Glomerular endothelial cell (primary cell): ENCODE results near the gene TBXAS1. TPM values are rescaled to one million over a fixed set of nuclear protein-coding genes. Genes with fewer than 3 reads are reported as not detected.

Source experiments
- DNase-seq: peaks from one replicate; pipeline ENCODE4 v3.0.0-alpha.2; 2011; ENCODE audit warnings: low read depth, low spot score; ENCODE audit errors: extremely low read depth
- total RNA-seq: library from RNA; depleted of rRNA; stranded (reverse); fragments of >200 nt; gene quantifications from 2 replicates; pipeline ENCODE4 v1.2.3, GENCODE V29; 2015

Gene TBXAS1
- total RNA-seq, 1 donor from 2014 or later = 8.1 TPM

DNA sequence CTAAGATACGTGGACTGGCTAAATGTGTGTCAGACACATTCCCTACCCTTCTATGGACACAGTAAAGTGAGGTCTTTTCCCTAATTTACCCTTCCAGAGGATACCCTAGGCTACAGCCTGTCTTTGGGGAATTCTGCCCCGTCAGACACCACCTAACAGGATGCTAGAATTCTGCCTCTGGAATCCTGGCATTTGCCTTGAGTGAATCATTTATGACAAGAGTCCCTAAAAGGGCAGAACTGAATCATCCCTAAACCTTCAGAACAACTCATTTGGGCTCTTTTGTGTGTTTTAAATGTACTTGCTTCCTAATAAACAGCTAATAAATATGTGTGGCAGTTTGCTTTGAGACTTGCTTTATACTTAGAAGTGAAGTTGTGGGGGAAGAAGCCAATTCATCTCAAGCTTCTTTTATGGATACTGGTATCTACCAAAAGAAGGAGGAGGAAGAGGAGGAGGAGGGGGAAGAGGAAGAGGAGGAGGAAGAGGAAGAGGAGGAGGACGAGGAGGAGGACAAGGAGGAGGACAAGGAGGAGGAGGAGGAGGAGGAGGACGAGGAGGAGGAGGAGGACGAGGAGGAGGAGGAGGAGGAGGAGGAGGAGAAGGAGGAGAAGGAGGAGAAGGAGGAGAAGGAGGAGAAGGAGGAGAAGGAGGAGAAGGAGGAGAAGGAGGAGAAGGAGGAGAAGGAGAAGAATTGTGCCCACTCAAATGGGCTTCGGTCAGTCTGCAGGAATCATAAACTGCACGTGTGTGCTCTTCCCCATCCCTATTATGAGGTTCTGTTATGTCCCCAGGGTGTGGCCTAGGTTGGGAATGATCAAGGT lies 206.5 kb downstream of the TBXAS1 start:
- DNase-seq = no peak

DNA sequence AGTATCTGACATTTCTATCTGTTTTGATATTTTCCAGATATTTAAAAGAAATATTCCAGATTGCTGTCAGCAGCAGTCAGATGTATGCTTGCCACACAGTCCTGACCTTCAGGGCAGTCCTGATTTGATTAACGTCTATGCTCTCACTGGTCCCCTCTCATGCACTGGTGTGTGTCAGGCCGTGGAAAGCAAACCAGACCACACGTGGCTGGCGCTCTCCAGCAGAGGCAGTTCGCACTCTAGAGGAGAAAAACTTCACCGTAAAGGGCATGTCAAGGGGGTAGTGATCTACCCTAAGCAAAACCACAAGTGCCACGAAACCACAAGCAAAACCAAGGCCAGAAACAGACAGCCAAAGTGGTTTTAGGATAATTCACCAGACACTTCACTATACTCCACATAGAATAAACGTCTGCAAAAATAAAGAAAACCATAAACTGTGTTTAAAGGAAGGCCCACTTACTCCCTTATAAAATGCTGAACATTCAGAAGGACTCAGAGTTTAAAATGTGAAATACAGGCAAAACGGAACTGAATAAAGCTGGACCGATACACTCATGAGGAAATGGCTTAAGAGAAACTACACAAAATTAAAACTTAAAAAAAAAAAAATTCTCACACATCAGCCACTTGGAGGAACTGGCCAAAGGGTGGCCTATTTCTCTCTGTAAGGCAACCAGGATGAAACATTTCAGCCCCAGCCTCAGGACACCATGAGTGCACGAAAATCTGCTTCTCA lies 207.3 kb downstream of the TBXAS1 start:
- DNase-seq = no peak

DNA sequence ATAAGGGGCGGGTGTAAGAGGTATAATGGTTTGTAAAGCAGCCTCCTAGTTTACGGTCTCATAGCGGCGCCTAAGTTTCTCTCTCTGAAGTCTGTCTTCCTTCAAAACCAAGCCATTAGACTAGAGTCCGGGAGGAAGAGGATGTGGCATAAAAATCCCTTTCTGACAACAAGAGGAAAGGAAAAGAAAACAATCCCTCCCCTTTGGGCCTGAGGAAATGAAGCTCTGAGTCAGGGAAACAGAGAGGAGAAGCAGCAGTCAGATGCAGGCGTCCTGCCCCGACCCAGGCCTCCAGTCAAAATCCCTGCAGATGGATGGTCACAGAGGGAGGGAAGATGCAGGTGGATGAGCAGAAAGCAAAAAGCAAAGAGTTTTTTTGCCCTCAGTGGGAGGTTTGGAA lies 210.0 kb downstream of the TBXAS1 start:
- DNase-seq = no peak

DNA sequence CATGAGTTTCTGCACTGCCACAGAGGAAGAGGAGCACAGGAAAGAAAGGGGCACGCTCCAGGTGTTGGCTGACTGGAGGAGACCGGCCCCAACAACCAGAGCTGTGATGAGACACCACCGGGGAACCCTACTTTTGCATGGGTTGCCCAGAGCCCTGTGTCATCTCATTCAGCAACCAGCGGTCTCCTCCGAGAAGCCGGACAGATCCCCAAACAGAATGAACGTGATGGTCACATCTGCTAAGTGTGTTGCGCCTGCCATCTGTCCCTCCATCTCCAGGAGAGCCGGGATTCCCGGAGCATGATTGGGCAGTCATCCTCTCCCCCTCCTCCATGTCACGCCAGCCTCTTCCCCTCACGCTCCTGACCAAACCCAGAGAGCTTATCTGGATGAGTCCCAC lies 210.8 kb downstream of the TBXAS1 start:
- no peak for DNase-seq

DNA sequence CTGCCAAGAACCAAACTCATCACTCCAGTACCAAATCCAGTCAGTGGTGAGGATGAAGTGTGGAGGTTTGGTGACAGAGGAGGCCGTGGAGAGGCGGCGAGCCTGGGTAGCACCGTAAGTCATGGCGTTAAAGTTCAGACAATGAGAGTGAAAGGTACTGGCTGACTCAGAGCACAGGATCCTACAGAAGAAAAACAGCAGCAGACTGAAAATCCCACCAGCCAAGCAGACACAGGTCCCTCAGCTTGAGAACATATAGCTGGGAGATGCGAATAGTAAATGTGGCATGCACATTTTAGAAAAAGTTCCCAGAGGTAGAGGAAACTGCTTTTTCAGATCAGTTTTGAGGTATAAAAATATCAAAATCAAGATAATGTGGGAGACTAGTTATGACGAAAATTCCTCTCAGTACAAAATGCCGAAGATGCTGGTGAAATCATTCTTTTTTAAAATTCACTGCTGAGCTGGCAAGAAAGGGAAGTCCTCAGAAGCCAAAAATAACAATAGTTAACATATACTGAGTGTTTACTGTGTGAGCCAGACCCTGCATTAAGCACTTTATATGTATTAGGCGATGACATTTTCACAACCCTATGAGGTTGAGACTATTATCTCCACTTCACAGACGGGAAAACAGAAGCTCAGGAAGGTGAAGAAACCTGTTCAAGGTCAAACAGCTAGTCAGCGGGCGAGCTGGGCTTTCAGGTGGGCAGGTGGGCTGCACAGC lies 212.8 kb downstream of the TBXAS1 start:
- no peak for DNase-seq

DNA sequence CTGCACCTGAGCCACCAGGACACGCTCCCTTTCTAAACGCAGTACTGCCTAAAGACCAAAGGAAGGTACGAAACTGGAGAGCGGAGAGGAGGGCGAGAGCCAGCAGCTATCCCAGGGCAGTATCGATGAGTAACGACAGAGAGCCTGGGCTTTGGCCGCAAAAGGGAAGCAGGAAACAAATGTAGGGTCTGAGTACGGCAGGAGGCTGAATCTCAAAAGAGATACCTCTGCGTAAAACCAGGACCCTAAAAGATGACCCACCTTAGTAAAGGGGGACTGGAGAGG lies 213.3 kb downstream of the TBXAS1 start:
- DNase-seq = no peak

DNA sequence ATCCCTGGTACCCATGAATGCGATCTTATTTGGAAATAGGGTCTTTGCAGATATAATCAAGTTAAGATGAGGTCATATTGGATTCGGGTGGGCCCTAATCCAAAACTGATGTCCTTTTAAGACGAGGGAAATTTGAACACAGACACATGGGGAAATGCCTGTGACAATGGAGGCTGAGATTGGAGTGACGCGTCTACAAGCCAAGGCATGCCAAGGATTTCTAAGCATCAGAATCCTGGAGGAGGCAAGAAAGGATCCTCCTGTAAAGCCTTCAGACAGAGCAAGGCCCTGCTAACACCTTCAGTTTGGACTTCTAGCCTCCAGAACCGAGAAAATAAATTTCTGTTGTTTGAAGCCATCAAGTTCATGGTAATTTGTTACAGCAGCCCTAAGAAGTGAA lies 215.2 kb downstream of the TBXAS1 start:
- no peak for DNase-seq

DNA sequence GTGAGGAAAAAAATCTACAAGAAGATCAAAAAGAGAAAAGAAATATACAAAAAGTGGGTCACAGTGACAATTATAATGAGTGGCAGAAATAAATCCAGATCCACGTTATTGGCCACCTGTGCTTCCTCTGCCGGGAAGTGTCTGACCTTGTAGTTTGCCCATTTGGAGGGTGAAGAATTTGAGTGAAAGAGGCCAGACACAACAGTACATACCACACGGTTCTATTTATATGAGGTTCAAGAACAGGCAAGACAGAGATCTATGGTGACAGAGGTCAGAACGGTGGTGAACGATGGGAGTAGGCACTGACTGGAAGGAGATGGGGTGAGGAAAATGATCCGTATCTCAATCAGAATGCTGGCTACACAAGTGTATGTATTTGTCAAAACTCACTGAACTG lies 216.6 kb downstream of the TBXAS1 start:
- DNase-seq = no peak

DNA sequence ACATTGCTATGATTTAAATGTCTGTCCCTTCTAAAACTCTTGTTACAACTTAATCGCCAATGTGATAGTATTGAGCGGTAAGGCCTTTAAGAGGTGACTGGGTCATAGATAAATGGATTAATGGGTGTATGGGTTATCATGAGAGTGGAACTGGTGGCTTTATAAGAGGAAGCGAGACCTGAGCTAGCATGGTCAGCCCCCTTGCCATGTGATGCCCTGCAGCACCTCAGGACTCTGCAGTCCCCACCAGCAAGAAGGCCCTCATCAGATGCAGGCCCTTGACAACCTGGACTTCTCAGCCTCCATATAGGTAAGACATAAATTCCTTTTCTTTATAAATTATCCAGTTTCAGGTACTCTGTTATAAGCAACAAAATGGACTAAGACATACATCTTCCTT lies 218.1 kb downstream of the TBXAS1 start:
- no peak for DNase-seq

DNA sequence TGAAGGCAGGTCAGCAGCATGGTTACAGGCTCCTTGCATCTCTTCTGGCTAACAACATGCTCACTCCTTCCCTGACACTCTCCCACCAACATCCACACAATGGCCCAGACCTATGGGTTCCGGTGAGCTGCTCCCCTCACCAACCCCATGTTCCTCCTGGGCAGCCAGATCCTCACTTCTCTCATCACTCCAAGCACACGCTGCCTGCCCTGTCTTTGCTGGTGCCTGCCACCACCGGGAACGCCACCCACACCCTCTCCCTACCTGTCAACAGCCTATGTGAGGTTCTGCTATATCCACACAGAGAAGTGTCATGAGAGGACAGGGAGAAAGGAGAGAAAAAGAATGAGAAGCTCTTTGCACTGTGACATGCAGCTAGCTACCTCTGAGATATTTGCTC lies 219.1 kb downstream of the TBXAS1 start:
- DNase-seq = no peak

DNA sequence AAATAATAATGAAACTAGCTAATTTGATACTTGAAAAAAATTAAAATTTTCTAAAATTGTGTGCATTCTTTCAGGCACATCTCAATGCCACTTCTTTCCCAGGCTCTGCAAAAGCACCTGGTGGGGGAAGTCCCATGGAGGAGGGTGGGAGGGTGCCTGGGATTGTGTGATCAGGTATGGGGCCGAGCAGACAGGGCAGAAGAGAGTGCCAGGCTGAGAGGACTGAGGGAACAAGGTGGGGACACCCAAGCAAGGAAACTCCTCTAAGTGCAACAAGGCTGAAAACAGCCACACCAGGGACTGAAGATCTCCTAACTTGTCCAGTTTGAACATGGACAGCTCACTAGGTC lies 219.9 kb downstream of the TBXAS1 start:
- DNase-seq = no peak

DNA sequence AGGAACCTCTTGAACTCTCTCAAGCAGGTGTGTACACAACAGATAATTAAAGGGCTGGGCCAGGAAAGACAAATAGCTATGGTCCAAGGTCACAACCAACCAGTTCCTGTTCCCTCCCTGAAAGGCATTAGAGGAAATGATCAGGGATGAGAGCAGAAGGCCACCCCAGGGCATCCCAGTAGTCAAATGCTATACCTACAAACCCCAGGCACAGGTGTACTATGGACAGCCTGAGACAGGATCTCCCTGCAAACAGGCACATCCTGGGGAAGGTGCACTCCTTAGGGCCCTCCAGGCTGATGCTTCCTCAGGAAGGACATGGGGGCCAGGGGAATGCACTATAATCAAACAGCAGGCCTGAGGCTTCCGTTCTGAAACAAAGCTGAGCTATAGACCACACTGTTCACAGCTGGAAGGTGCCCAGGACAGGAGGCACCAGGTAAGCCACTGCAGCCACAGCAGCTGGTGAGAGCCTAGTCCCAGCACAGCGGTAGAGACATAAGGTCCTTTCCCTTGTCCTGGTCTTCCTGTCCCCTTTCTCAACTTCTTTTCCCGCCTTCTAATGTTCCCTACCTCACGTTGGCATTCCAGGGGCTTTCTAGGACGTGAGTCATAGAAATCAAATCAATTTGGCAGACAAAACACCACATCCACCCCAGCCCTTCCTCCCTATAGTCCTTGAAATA lies 220.4 kb downstream of the TBXAS1 start:
- no peak for DNase-seq

DNA sequence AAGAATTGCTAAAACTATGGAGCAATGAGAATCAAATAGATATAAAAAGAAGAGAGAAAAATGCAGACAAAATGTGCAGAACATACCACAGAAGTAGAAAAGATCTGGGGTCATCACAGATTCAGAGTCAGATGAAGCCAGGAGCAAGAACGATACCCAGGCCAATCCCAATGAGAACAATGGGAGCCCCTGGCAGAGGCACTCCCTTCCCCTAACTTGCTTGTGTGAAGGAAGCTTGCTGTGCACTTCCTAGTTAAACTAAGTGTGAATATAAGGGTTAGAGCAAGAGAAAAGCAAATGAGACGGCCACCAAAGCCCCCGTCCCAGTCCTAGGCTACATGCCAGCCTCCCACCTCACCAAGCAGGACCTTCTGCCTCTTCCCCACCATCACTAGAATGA lies 221.0 kb downstream of the TBXAS1 start:
- no peak for DNase-seq

DNA sequence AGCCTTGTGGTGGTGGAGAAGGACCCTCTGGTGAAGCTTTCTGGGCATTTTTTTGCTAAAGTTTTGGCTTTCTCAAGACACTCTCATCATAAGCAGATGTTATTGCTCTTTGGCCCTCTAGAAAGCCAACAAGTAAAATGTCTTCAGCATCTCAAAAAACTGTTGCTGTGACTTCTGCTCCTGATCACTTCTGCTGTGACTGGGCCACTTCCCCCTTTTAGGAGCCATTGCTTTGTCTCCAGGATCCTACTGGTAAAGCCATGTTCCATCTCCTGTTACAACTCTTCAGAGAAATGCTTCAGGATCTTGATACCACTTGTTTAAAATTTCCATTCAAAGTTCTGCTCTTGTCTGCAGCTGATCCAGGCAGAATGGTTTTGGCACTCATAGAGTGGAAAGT lies 222.8 kb downstream of the TBXAS1 start:
- no peak for DNase-seq

DNA sequence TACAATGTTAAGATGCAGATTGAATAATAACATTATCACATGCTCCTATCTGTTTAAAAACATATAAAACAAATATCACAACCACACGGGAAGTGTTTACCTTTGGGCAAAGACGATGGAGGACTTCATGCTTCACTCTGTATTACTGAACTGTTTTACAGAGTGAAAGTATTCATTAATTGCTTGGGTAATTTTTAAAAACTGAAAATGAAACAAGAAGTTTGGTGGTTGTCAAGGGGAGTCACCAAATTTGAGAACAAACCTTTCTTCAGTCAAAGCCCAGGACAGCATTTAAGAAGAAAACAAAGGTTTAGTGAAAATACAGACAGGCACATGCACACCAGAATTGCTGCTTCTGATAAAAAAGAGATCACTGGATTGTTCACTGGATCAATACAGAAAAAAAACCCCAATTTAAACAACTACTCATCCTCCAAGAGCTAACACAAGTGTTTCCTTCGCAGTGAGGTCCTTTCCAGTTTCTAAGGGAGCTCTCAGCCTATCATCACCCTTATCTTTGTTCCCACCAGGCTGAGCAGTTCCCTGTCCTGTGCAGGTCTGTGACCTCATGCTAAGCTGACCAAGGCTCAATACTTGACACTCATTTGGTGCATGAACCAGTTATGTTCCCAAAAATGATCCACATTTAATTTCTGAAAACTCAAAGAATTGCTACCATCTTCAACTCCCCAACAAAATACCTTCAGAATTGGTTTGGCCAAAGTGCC lies 224.9 kb downstream of the TBXAS1 start:
- DNase-seq = no peak

DNA sequence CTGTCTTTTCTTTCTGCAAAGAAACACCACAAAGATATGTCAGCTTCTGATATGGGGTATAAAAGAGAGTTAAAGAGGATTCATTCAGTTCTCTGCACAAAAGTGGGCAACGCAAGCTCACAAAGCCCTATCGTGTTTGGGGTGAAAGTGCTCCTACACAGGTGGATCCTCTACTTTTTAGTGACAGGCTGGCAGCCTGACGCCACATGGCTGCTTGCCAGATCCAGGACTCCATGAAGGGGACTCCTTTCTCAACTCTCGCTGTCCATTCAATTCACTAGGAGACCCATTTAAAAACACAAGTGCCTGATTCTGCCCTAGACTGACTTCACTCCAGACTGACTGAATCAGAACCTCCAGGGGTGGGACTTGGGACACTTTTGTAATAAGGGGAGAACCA lies 225.7 kb downstream of the TBXAS1 start:
- no peak for DNase-seq

DNA sequence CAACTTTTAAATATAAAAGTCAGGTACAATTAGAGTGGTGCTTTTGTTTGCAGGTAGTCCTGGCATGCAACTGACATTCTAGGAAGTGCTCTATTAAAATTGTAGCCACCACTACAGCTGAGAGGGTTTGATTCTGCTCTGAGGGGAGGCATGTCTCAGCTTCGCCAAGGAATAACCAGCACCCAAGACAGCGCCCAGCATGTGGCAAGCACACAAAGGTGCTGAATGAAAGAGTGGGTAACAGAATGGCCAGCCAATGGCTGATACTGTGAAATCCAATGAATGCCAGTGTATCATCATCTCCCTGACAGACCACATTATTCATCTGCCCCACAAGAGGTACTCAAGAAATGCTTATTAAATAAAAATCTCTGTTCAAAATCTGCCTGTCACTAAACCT lies 226.8 kb downstream of the TBXAS1 start:
- DNase-seq = no peak

DNA sequence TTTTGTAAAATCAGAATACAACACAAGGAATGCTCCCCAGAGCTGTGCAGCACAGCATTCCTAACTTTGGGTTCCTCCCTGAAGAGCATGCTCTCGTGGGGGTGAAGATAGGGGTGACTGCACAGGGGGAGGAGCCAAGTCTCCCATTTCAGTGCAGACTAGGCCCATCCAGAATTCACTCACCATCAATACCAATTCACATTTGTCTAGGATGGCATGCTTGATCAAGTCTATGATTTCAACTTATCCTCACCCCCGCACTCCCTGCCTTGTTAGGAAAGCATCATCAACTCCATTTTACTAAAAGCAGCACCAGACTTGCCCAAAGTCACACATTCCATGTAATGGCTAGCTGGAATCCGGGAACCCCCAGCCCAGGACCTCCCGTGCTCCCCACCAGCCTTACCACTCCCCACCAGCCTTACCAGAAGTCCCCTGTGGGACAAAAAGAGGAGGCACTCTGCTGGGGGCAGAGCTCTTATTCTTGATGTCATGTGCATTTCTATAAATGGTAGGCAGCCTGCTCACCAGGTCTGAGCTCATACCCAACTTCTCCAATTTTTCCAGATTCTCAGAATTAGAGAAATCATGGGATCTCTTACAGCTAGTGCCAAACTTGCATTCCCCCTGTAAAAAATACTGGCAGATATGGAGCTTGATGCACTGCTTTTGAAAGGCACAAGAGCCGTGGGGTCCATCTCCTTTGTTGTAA lies 227.5 kb downstream of the TBXAS1 start:
- no peak for DNase-seq

DNA sequence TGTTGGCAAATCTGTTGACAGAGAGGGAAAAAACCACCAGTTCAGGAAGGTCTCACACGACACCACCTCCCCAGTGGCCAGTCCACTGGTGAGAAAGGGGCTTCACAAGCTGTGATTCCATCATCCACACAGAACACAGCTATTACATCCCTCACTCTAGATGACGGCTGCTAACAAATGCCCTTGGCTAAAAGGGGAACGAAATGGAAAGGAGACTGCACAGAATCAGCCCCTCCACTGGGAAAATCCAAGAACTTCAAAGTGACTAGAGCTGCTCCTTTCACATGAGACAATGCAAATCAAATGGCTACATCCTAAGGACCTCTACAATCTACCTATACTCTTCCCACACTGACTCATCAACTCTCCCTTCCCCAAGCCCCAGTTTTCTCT lies 228.1 kb downstream of the TBXAS1 start:
- no peak for DNase-seq

DNA sequence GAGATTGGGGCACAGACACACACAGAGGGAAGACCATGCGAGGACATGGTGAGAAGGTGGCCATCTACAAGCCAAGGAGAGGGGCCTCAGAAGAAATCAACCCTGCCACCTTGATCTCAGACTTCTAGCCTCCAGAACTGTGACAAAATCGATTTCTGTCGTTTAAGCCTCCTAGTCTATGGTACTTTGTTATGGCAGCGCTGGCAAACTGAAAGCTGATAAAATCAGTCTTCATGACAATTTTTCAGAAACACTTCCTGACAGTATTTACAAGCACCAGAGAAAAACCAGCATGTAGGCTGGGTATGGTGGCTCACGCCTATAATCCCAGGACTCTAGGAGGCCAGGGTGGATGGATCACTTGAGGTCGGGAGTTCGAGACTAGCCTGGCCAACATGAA lies 229.5 kb downstream of the TBXAS1 start:
- no peak for DNase-seq
